CD4-positive, alpha-beta T cell treated with Interleukin-4 for 4 hours (primary cell): ENCODE measurements around the gene EMC9.

ENCODE experiments used
- DNase-seq: peaks from one replicate; pipeline ENCODE4 v3.0.0-alpha.2; 2020

The EMC9 gene

GRCh38 chr14:24147761-24148428, 6.5 kb upstream of the EMC9 start:
- no peak for DNase-seq

- peak; percentile 96 for DNase-seq
These were observed 5.8 kb upstream of the EMC9 start, which contains the start of gene RNF31 for GRCh38 chr14:24146978-24147760. Gene RNF31 (plus strand): TSS chr14:24147498. CDS start chr14:24147699, 201 bp downstream.

GRCh38 chr14:24146453-24146977, 5.1 kb upstream of the EMC9 start, which contains the start of gene PSME2:
Gene PSME2 (minus strand): TSS chr14:24146610. CDS start chr14:24146581, 29 bp downstream.
- DNase-seq: peak; percentile 92

- DNase-seq: no peak
These were observed 4.5 kb upstream of the EMC9 start for GRCh38 chr14:24145690-24146452.

- DNase-seq: no peak
These were observed 3.8 kb upstream of the EMC9 start for GRCh38 chr14:24145219-24145618.

- no peak for DNase-seq
These were observed 3.1 kb upstream of the EMC9 start for GRCh38 chr14:24144451-24144850.

- no peak for DNase-seq
These were observed 2.1 kb upstream of the EMC9 start for GRCh38 chr14:24143511-24143910.

- DNase-seq: peak; percentile 19
These were observed 2.0 kb downstream of the EMC9 start for GRCh38 chr14:24139272-24139934.

- DNase-seq: no peak
These were observed 2.8 kb downstream of the EMC9 start for GRCh38 chr14:24138396-24139271.

- no peak for DNase-seq
These were observed 3.6 kb downstream of the EMC9 start for GRCh38 chr14:24137529-24138395.

- no peak for DNase-seq
These were observed 4.5 kb downstream of the EMC9 start for GRCh38 chr14:24136684-24137528.

- DNase-seq: peak; percentile 91
These were observed 5.3 kb downstream of the EMC9 start, which contains the start of gene PSME1 for GRCh38 chr14:24135834-24136683. Gene PSME1 (plus strand): TSS chr14:24136194. CDS start chr14:24136263, 69 bp downstream.

GRCh38 chr14:24135584-24135833, 5.9 kb downstream of the EMC9 start:
- DNase-seq: no peak

- no peak for DNase-seq
These were observed 7.7 kb downstream of the EMC9 start for GRCh38 chr14:24133735-24134134.

GRCh38 chr14:24132976-24133375, 8.4 kb downstream of the EMC9 start:
- no peak for DNase-seq

- peak; percentile 26 for DNase-seq
These were observed 9.2 kb downstream of the EMC9 start for GRCh38 chr14:24132061-24132685.

- no peak for DNase-seq
These were observed 9.8 kb downstream of the EMC9 start for GRCh38 chr14:24131549-24131966.
